OCI-LY7 (cell line): Measurements from ENCODE around the gene SYNGR3. TPM values are rescaled to one million over a fixed set of nuclear protein-coding genes. Genes with fewer than 3 reads are reported as not detected.

Source experiments
- BruUV-seq: library from RNA; stranded (reverse); fragments of 400-500 nt; replicated peaks from 2 replicates; lab custom pipeline; 2021; lab: Mats Ljungman, UMichigan
- CTCF ChIA-PET: fragments of 300-600 bp; sonication (Branson Sonifier 250); formaldehyde crosslinking; loops from one replicate; lab custom pipeline; 2022; ENCODE audit warnings: antibody characterized with exemption; ENCODE audit not compliant: unreplicated experiment; lab: Charles Lee
- POLR2A ChIA-PET: fragments of 300-600 bp; sonication (Branson Sonifier 250); formaldehyde crosslinking; loops from one replicate; lab custom pipeline; 2022; ENCODE audit warnings: antibody characterized with exemption; lab: Charles Lee
- DNase-seq: peaks from one replicate; pipeline ENCODE4 v3.0.0-alpha.2; 2015; ENCODE audit warnings: low spot score
- H2AFZ ChIP-seq: fragments of 200-600 bp; sonication (generic), shearing (Covaris generic); 2 replicates; pipeline ENCODE4 v1.6.1; 2014; ENCODE audit warnings: mild to moderate bottlenecking, antibody characterized with exemption, low read length, moderate library complexity
- H3K27ac ChIP-seq: fragments of 200-600 bp; sonication (generic); 2 replicates; pipeline ENCODE4 v1.5.1; 2014; ENCODE audit warnings: mixed run types, low read depth, mild to moderate bottlenecking, moderate library complexity, low read length, inconsistent platforms; ENCODE audit not compliant: poor library complexity, severe bottlenecking
- H3K36me3 ChIP-seq: fragments of 200-600 bp; sonication (generic); 2 replicates; pipeline ENCODE4 v1.6.1; 2014; ENCODE audit warnings: mild to moderate bottlenecking, antibody characterized with exemption, low read length, moderate library complexity, mixed read lengths; ENCODE audit not compliant: insufficient read depth
- H3K4me1 ChIP-seq: fragments of 200-600 bp; sonication (generic); 2 replicates; pipeline ENCODE4 v1.5.1; 2014; ENCODE audit warnings: mild to moderate bottlenecking, low read length; ENCODE audit not compliant: insufficient read depth, poor library complexity, severe bottlenecking
- H3K4me2 ChIP-seq: fragments of 200-600 bp; sonication (generic); 2 replicates; pipeline ENCODE4 v1.6.1; 2014; ENCODE audit warnings: mild to moderate bottlenecking, low read length
- H3K4me3 ChIP-seq: fragments of 200-600 bp; sonication (generic); 2 replicates; pipeline ENCODE4 v1.5.1; 2014; ENCODE audit warnings: mild to moderate bottlenecking, low read depth, low read length; ENCODE audit not compliant: poor library complexity, severe bottlenecking
- H3K79me2 ChIP-seq: fragments of 200-600 bp; sonication (generic); 2 replicates; pipeline ENCODE4 v1.6.1; 2016; ENCODE audit warnings: low read depth, mild to moderate bottlenecking, low read length, moderate library complexity, mixed read lengths; ENCODE audit not compliant: insufficient read depth
- H3K9me2 ChIP-seq: fragments of 200-600 bp; sonication (generic); 2 replicates; pipeline ENCODE4 v1.6.1; 2016; ENCODE audit warnings: mild to moderate bottlenecking, low read length, mixed read lengths; ENCODE audit not compliant: insufficient read depth
- H3K9me3 ChIP-seq: fragments of 200-600 bp; sonication (generic); 2 replicates; pipeline ENCODE4 v1.6.1; 2014; ENCODE audit warnings: mild to moderate bottlenecking, mixed run types, low read length, mixed read lengths
- H4K20me1 ChIP-seq: fragments of 200-600 bp; sonication (generic); 2 replicates; pipeline ENCODE4 v1.6.1; 2014; ENCODE audit warnings: mild to moderate bottlenecking, antibody characterized with exemption, low read length, moderate library complexity, mixed read lengths; ENCODE audit not compliant: insufficient read depth
- EZH2phosphoT487 ChIP-seq: fragments of 200-600 bp; sonication (generic); IDR thresholded peaks from 2 replicates; pipeline ENCODE4 v1.6.1; 2018; ENCODE audit warnings: low read depth, borderline replicate concordance, mild to moderate bottlenecking, mixed run types, antibody characterized with exemption, low read length, moderate library complexity, mixed read lengths
- intact Hi-C: fragments of 100-400 bp; cut with micrococcal nuclease; formaldehyde crosslinking; loops from one replicate; pipeline ENCODE4 v1.10.0; 2022; ENCODE audit not compliant: unreplicated experiment
- total RNA-seq, 2 experiments: library from RNA; depleted of rRNA in 1 of 2; stranded (reverse); fragments of >200 nt in 1 of 2; shearing (Covaris generic) in 1 of 2; gene quantifications; 2 replicates each; pipeline ENCODE4 v1.2.3, GENCODE V29; 2014 to 2022
- TF ChIP-seq, protein P1 (sequence below): fragments of 200-600 bp; sonication (generic); conservative IDR thresholded peaks from 2 replicates; pipeline ENCODE4 v1.5.1; 2014; ENCODE audit warnings: mild to moderate bottlenecking, antibody characterized with exemption, low read length, moderate library complexity, mixed read lengths

SYNGR3 gene
- total RNA-seq, 2 experiments from 2014 or later: 10.3 to 11.1 TPM

DNA sequence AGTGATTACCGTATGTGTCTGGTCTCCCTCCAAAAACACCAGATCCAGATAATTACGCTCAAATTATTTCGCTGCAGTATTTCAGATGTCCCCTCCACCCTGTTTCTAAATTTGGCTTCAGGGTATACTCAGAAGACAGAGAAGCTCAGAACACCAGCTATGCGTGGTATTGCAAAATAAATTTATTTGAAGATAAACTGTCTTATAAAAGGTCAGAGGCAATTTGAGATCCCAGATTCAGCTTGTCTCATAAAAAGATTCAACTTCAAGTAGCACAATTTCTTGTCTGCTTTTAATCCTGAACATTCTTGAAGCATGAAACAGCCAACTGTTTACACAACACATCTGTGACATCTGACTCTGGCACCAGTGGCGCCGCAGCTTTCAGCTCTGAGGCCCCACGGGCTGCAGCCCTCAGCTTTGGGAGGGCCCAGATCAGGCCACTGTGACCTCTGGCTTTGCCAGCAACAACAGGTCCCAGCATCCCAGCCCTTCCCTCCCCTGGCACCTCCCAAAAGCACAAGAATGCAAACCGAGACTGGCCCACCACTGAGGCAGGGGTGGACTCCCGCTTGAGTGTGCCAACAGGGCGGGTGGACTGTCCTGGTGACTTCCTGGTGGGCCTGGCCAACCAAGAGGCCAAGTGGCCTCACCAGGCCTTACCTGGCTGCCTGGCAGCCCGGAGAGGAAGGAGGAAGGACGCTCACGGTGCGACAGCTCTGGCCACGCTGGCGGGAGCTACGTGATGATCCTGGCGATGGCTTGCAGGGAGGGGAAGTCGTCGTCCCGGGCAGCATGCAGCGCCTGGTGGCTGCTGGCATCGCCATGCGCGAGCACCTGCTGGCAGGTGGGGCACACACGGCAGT lies 8.0 kb downstream of the SYNGR3 start:
- CTCF ChIA-PET: no interaction called here
- no peak overlapping the region for H3K4me2 ChIP-seq
- TF ChIP-seq, protein P1, sequence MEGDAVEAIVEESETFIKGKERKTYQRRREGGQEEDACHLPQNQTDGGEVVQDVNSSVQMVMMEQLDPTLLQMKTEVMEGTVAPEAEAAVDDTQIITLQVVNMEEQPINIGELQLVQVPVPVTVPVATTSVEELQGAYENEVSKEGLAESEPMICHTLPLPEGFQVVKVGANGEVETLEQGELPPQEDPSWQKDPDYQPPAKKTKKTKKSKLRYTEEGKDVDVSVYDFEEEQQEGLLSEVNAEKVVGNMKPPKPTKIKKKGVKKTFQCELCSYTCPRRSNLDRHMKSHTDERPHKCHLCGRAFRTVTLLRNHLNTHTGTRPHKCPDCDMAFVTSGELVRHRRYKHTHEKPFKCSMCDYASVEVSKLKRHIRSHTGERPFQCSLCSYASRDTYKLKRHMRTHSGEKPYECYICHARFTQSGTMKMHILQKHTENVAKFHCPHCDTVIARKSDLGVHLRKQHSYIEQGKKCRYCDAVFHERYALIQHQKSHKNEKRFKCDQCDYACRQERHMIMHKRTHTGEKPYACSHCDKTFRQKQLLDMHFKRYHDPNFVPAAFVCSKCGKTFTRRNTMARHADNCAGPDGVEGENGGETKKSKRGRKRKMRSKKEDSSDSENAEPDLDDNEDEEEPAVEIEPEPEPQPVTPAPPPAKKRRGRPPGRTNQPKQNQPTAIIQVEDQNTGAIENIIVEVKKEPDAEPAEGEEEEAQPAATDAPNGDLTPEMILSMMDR: no peak
- no peak for TF ChIP-seq EZH2phosphoT487
- H3K27ac ChIP-seq: no peak overlapping the region
- H3K4me3 ChIP-seq: no peak overlapping the region
- no peaks in the 10 kb centered on the region for H4K20me1 ChIP-seq
- no peak for DNase-seq
- intact Hi-C loops: no loop called here
- POLR2A ChIA-PET: interaction anchor here (0.6 kb wide), 1 partner anchor 968 kb away, joined by 4 read pairs; no protein-coding TSS in a partner anchor
- TSS peak; percentile 64 for BruUV-seq
- H3K79me2 ChIP-seq: no peaks in the 10 kb centered on the region
- no peaks in the 10 kb centered on the region for H3K9me3 ChIP-seq
- H3K4me1 ChIP-seq: peaks cover 15% of the 10 kb centered on the region
- H3K9me2 ChIP-seq: no peaks in the 10 kb centered on the region
- no peak overlapping the region for H2AFZ ChIP-seq
- peaks cover 74% of the 10 kb centered on the region for H3K36me3 ChIP-seq

DNA sequence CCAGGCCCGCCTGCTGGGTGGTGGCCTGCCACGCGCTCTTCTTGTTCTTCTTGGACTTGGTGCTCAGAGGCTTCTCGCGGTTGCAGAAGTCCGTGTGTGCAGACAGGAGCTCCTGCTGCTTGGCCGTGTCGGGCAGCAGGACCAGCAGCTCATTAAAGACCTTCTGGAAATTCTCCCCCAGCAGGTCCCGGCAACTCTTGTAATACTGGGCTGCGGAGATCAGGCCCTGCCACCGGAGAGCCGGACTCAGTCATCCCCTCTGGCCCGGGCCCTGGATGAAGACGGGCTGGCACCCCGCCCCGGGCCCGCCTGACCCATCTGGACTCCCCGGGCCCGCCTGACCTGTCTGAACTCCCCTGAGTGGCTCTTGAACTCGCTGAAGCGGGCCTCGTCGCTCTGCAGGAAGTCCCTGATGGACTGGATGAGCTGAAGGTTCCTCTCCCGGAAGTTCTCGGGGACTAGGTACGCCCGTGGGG lies 8.6 kb downstream of the SYNGR3 start:
- Histone ChIP-seq H2AFZ (no peak overlapping the region), H3K9me2 (no peaks in the 10 kb centered on the region), H3K9me3 (no peaks in the 10 kb centered on the region), H4K20me1 (no peaks in the 10 kb centered on the region; the same call in 1 of the 2 replicates), H3K4me2 (no peak overlapping the region), H3K79me2 (no peaks in the 10 kb centered on the region; the same call in 1 of the 2 replicates), H3K27ac (no peak overlapping the region), H3K36me3 (peaks cover 80% of the 10 kb centered on the region), H3K4me1 (peaks cover 8% of the 10 kb centered on the region), H3K4me3 (no peak overlapping the region)
- DNase-seq: no peak
- no TSS peak for BruUV-seq
- POLR2A ChIA-PET: no interaction called here
- intact Hi-C loops: no loop called here
- CTCF ChIA-PET: no interaction called here
- no peak for TF ChIP-seq EZH2phosphoT487
- TF ChIP-seq, protein P1: no peak
